NCI-H82 (cell line): ENCODE data around the gene RHOT1.
"Not testable (repeated sequence)": the region's sequence is repeated elsewhere in the genome, so short reads cannot be mapped to it uniquely, and the experiment has no call there.

Experiments used
- DNase-seq: peaks from one replicate; lab custom pipeline; 2025; lab: John Stamatoyannopoulos, UW

Gene RHOT1

GRCh38 chr17:32142038-32142856, at the start of gene RHOT1:
Gene RHOT1, plus strand, starts transcription at chr17:32142502. Its CDS starts 191 bp downstream, at chr17:32142693.
- DNase-seq, result peak; percentile 92

GRCh38 chr17:32099686-32100085, 42.6 kb upstream of the RHOT1 start:
- DNase-seq, result no peak

- DNase-seq, result not testable (repeated sequence)
Observed at GRCh38 chr17:32100323-32100722, 42.0 kb upstream of the RHOT1 start.

GRCh38 chr17:32100971-32101631, 41.2 kb upstream of the RHOT1 start:
- DNase-seq, result no peak

- DNase-seq, result no peak
Observed at GRCh38 chr17:32102172-32102571, 40.1 kb upstream of the RHOT1 start.

GRCh38 chr17:32102646-32103186, 39.6 kb upstream of the RHOT1 start:
- DNase-seq, result no peak

- DNase-seq, result no peak
Observed at GRCh38 chr17:32103476-32104113, 38.7 kb upstream of the RHOT1 start.

- DNase-seq, result no peak
Observed at GRCh38 chr17:32104158-32104557, 38.1 kb upstream of the RHOT1 start.

- peak; percentile 26 for DNase-seq
Observed at GRCh38 chr17:32106471-32106981, 35.8 kb upstream of the RHOT1 start.

GRCh38 chr17:32107194-32107593, 35.1 kb upstream of the RHOT1 start:
- not testable (repeated sequence) for DNase-seq

- DNase-seq, result no peak
Observed at GRCh38 chr17:32110596-32110995, 31.7 kb upstream of the RHOT1 start.

- DNase-seq, result peak; percentile 49
Observed at GRCh38 chr17:32111141-32111771, 31.0 kb upstream of the RHOT1 start.

- no peak for DNase-seq
Observed at GRCh38 chr17:32112416-32112815, 29.9 kb upstream of the RHOT1 start.

GRCh38 chr17:32114536-32114935, 27.8 kb upstream of the RHOT1 start:
- no peak for DNase-seq

GRCh38 chr17:32115546-32115945, 26.8 kb upstream of the RHOT1 start:
- DNase-seq, result not testable (repeated sequence)

- DNase-seq, result no peak
Observed at GRCh38 chr17:32116937-32117336, 25.4 kb upstream of the RHOT1 start.

GRCh38 chr17:32117399-32117798, 24.9 kb upstream of the RHOT1 start:
- DNase-seq, result no peak

GRCh38 chr17:32118088-32118487, 24.2 kb upstream of the RHOT1 start:
- not testable (repeated sequence) for DNase-seq

- no peak for DNase-seq
Observed at GRCh38 chr17:32118835-32119234, 23.5 kb upstream of the RHOT1 start.

GRCh38 chr17:32120141-32120540, 22.2 kb upstream of the RHOT1 start:
- peak; percentile 78 for DNase-seq

- DNase-seq, result no peak
Observed at GRCh38 chr17:32120716-32121115, 21.6 kb upstream of the RHOT1 start.

- no peak for DNase-seq
Observed at GRCh38 chr17:32123782-32124181, 18.5 kb upstream of the RHOT1 start.
